Measurements from ENCODE around the gene GTF2A2.

DNA sequence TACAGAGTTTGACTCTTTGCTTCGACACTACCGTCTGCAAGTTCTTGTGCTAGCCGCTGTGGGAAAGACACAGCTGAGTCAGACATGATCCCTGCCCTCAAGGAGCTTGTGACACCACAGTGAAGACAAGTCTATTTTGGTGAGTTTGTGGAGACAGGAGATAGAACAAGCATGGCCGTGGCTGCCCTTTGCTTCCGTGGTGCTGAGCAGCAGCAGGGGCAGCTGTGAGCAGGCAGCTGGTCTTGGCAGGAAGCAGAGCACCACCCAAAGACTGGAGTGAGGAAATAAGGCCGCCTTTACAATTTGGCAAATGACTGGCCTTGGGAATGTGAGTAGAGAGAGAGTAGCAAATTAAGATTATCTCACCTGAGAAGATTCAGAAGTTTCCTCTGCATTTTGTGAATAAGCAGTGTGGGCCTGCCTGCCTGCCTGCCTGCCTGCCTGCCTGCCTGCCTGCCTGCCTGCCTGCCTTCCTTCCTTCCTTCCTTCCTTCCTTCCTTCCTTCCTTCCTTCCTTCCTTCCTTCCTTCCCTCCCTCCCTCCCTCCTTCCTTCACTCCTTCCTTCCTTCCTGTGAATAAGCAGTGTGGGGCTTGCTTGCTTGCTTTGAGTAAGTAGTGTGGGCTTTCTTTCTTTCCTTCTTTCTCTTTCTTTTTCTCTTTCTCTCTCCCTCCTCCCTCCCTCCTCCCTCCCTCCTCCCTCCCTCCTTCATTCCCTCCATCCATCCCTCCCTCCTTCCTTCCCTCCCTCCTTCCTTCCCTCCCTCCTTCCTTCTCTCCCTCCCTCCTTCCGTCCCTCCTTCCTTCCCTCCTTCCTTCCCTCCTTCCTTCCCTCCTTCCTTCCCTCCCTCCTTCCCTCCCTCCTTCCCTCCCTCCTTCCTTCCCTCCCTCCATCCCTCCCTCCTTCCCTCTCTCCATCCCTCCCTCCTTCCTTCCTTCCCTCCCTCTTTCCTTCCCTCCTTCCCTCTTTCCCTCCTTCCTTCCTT, 47.3 kb downstream of the GTF2A2 start:
- TF ChIP-seq, protein P1, sequence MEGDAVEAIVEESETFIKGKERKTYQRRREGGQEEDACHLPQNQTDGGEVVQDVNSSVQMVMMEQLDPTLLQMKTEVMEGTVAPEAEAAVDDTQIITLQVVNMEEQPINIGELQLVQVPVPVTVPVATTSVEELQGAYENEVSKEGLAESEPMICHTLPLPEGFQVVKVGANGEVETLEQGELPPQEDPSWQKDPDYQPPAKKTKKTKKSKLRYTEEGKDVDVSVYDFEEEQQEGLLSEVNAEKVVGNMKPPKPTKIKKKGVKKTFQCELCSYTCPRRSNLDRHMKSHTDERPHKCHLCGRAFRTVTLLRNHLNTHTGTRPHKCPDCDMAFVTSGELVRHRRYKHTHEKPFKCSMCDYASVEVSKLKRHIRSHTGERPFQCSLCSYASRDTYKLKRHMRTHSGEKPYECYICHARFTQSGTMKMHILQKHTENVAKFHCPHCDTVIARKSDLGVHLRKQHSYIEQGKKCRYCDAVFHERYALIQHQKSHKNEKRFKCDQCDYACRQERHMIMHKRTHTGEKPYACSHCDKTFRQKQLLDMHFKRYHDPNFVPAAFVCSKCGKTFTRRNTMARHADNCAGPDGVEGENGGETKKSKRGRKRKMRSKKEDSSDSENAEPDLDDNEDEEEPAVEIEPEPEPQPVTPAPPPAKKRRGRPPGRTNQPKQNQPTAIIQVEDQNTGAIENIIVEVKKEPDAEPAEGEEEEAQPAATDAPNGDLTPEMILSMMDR (IDR thresholded peaks at IDR 0.05), result no peak
- no peak for TF ChIP-seq POLR2A (IDR thresholded peaks at IDR 0.05)
